ENCODE data around the gene ADAT1. TPM values are rescaled to one million over a fixed set of nuclear protein-coding genes. Genes with fewer than 3 reads are reported as not detected.
"Not testable (repeated sequence)": the region's sequence is repeated elsewhere in the genome, so short reads cannot be mapped to it uniquely, and the experiment has no call there.

Gene ADAT1
- total RNA-seq, 1 experiment from 2014 or later: 56.2 TPM

GRCh38 chr16:75626806-75627205 is 3.7 kb upstream of the ADAT1 start:
- in situ Hi-C loops (cut with HindIII; ENCODE audit: low pct_unique_long_range_greater_than_20kb, low sequenced_read_pairs): no loop called here
- DNase-seq (ENCODE audit: low read depth): no peak

- DNase-seq (ENCODE audit: low read depth): no peak
- in situ Hi-C loops (cut with HindIII; ENCODE audit: low pct_unique_long_range_greater_than_20kb, low sequenced_read_pairs): no loop called here
Measured at GRCh38 chr16:75624921-75625334, 1.8 kb upstream of the ADAT1 start.

- in situ Hi-C loops (cut with HindIII; ENCODE audit: low pct_unique_long_range_greater_than_20kb, low sequenced_read_pairs): no loop called here
Measured at GRCh38 chr16:75621170-75621477, 2.0 kb downstream of the ADAT1 start.

GRCh38 chr16:75620326-75621169 is 2.5 kb downstream of the ADAT1 start:
- DNase-seq (ENCODE audit: low read depth): no peak
- in situ Hi-C loops (cut with HindIII; ENCODE audit: low pct_unique_long_range_greater_than_20kb, low sequenced_read_pairs): no loop called here

More at GRCh38 chr16:75621170-75621477, 2.0 kb downstream of the ADAT1 start:
- DNase-seq (ENCODE audit: low read depth): peak; percentile 54

- no peak for DNase-seq (ENCODE audit: low read depth)
- in situ Hi-C loops (cut with HindIII; ENCODE audit: low pct_unique_long_range_greater_than_20kb, low sequenced_read_pairs): no loop called here
Measured at GRCh38 chr16:75618780-75619179, 4.3 kb downstream of the ADAT1 start.

- in situ Hi-C loops (cut with HindIII; ENCODE audit: low pct_unique_long_range_greater_than_20kb, low sequenced_read_pairs): no loop called here
Measured at GRCh38 chr16:75617121-75617520, 6.0 kb downstream of the ADAT1 start.

GRCh38 chr16:75616521-75617010 is 6.5 kb downstream of the ADAT1 start:
- no peak for DNase-seq (ENCODE audit: low read depth)
- in situ Hi-C loops (cut with HindIII; ENCODE audit: low pct_unique_long_range_greater_than_20kb, low sequenced_read_pairs): no loop called here

More at GRCh38 chr16:75617121-75617520, 6.0 kb downstream of the ADAT1 start:
- no peak for DNase-seq (ENCODE audit: low read depth)

- DNase-seq (ENCODE audit: low read depth): no peak
- in situ Hi-C loops (cut with HindIII; ENCODE audit: low pct_unique_long_range_greater_than_20kb, low sequenced_read_pairs): no loop called here
Measured at GRCh38 chr16:75615619-75616018, 7.5 kb downstream of the ADAT1 start.

GRCh38 chr16:75614066-75614897 is 8.8 kb downstream of the ADAT1 start:
- in situ Hi-C loops (cut with HindIII; ENCODE audit: low pct_unique_long_range_greater_than_20kb, low sequenced_read_pairs): no loop called here
- no peak for DNase-seq (ENCODE audit: low read depth)

GRCh38 chr16:75606507-75606906 is 16.6 kb downstream of the ADAT1 start:
- DNase-seq (ENCODE audit: low read depth): no peak

GRCh38 chr16:75603241-75603640 is 19.8 kb downstream of the ADAT1 start:
- in situ Hi-C loops (cut with HindIII; ENCODE audit: low pct_unique_long_range_greater_than_20kb, low sequenced_read_pairs): no loop called here
- no peak for DNase-seq (ENCODE audit: low read depth)

More at GRCh38 chr16:75606507-75606906, 16.6 kb downstream of the ADAT1 start:
- in situ Hi-C loops (cut with HindIII; ENCODE audit: low pct_unique_long_range_greater_than_20kb, low sequenced_read_pairs): no loop called here

- DNase-seq (ENCODE audit: low read depth): no peak
- in situ Hi-C loops (cut with HindIII; ENCODE audit: low pct_unique_long_range_greater_than_20kb, low sequenced_read_pairs): no loop called here
Measured at GRCh38 chr16:75599452-75600277, 23.4 kb downstream of the ADAT1 start.

GRCh38 chr16:75593825-75594820 is 29.0 kb downstream of the ADAT1 start:
- peak; percentile 44 for DNase-seq (ENCODE audit: low read depth)

GRCh38 chr16:75593308-75593707 is 29.8 kb downstream of the ADAT1 start:
- in situ Hi-C loops (cut with HindIII; ENCODE audit: low pct_unique_long_range_greater_than_20kb, low sequenced_read_pairs): no loop called here
- no peak for DNase-seq (ENCODE audit: low read depth)

More at GRCh38 chr16:75593825-75594820, 29.0 kb downstream of the ADAT1 start:
- in situ Hi-C loops (cut with HindIII; ENCODE audit: low pct_unique_long_range_greater_than_20kb, low sequenced_read_pairs): no loop called here

GRCh38 chr16:75591927-75592326 is 31.2 kb downstream of the ADAT1 start:
- in situ Hi-C loops (cut with HindIII; ENCODE audit: low pct_unique_long_range_greater_than_20kb, low sequenced_read_pairs); DNase-seq (ENCODE audit: low read depth): not testable (repeated sequence)

GRCh38 chr16:75590920-75591843 is 31.9 kb downstream of the ADAT1 start:
- in situ Hi-C loops (cut with HindIII; ENCODE audit: low pct_unique_long_range_greater_than_20kb, low sequenced_read_pairs): no loop called here
- no peak for DNase-seq (ENCODE audit: low read depth)

Measured in Caki2 (cell line).